Nephron progenitor cell (in vitro differentiated cells): Measurements from ENCODE around the gene ABTB2.
A peak's percentile ranks its signal among the peaks of the same experiment; 100 is the strongest.

ENCODE experiments used
- DNase-seq: peaks from one replicate; pipeline ENCODE4 v3.0.0; 2021
- H3K27ac Mint-ChIP-seq: 2 replicates; pipeline ENCODE4 v1.8.0; 2021; ENCODE audit warnings: mild to moderate bottlenecking, moderate library complexity, mixed read lengths
- H3K27me3 Mint-ChIP-seq: 2 replicates; pipeline ENCODE4 v1.8.0; 2021; ENCODE audit warnings: mild to moderate bottlenecking, low read depth, mixed read lengths; ENCODE audit not compliant: poor library complexity
- H3K36me3 Mint-ChIP-seq: 2 replicates; pipeline ENCODE4 v1.8.0; 2021; ENCODE audit warnings: low read depth, mixed read lengths
- H3K4me1 Mint-ChIP-seq: 2 replicates; pipeline ENCODE4 v1.8.0; 2021; ENCODE audit warnings: mixed read lengths
- H3K4me3 Mint-ChIP-seq: 2 replicates; pipeline ENCODE4 v1.8.0; 2021; ENCODE audit warnings: mild to moderate bottlenecking, moderate library complexity, mixed read lengths
- H3K9me3 Mint-ChIP-seq: 2 replicates; pipeline ENCODE4 v1.8.0; 2021; ENCODE audit warnings: mild to moderate bottlenecking, moderate library complexity, mixed read lengths
- TF ChIP-seq, protein P1 (sequence below): fragments of 200-600 bp; sonication (generic); IDR thresholded peaks from 2 replicates; pipeline ENCODE4 v1.5.0; 2021; ENCODE audit warnings: antibody characterized with exemption

ABTB2 gene

DNA sequence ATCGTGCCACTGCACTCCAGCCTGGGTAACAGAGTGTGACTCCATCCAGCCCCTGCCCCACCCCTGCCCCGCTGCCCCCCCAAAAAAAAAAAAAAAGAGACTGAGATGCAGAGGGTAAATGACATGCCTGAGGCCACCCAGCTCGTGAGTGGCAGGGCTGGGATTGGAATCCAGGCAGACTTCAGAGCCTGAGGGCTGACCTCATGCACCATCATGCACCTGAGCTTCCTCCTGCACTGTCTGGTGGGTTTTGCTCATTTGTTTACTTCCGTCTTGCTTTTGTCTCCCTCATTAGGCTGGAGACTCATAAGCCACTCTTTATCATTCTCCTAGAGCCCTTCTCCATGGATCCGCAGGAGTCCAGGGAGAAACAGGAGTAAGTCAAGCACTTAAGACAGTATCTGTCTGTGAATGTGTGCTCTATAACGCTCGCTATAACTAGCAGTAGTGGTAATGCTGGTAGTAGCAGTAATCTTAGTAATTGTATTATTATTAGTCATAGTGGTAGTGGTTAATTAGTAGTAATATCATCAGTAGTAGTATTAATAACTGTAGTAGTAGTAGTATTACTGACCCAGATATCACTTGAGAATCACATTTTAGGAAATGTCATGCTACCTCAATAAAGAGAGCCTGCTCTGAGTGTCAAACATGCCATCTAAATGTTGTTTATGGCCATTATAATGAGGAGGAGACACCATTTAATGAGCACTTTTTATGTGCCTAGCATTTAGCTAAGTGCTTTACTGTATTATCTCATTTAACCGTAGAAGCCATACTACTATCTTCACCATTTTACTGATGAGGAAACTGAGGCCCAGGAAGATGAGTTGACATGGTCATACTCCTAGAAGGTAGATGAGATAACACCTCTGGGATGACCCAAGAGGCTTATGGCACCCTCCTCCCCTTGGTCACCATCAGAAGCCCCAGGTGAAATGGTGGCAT, 167.3 kb downstream of the ABTB2 start:
- Mint-ChIP-seq H3K9me3 (no peaks in the 10 kb centered on the region), H3K36me3 (no peaks in the 10 kb centered on the region), H3K4me3 (no peak overlapping the region), H3K4me1 (peaks cover 72% of the 10 kb centered on the region), H3K27ac (no peak overlapping the region), H3K27me3 (peaks cover 57% of the 10 kb centered on the region)
- no peak for DNase-seq
- TF ChIP-seq, protein P1, sequence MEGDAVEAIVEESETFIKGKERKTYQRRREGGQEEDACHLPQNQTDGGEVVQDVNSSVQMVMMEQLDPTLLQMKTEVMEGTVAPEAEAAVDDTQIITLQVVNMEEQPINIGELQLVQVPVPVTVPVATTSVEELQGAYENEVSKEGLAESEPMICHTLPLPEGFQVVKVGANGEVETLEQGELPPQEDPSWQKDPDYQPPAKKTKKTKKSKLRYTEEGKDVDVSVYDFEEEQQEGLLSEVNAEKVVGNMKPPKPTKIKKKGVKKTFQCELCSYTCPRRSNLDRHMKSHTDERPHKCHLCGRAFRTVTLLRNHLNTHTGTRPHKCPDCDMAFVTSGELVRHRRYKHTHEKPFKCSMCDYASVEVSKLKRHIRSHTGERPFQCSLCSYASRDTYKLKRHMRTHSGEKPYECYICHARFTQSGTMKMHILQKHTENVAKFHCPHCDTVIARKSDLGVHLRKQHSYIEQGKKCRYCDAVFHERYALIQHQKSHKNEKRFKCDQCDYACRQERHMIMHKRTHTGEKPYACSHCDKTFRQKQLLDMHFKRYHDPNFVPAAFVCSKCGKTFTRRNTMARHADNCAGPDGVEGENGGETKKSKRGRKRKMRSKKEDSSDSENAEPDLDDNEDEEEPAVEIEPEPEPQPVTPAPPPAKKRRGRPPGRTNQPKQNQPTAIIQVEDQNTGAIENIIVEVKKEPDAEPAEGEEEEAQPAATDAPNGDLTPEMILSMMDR, result no peak

DNA sequence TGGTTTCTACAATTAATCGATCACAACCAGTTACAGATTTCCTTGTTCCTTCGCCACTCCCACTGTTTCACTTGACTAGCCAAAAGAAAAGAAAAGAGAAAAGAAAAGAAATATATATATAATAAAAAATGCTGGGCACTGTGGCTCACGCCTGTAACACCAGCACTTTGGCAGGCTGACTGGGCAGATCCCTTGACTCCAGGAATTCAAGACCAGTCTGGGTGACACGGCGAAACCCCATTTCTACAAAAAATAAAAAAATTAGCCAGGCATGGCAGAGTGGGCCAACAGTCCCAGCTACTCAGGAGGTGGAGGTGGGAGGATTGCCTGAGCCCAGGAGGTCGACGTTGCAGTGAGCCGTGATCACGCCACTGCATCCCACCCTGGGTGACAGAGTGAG, 168.6 kb downstream of the ABTB2 start:
- TF ChIP-seq, protein P1, result no peak
- Mint-ChIP-seq H3K9me3 (no peaks in the 10 kb centered on the region), H3K4me3 (peak overlapping the region; percentile 3), H3K27me3 (peaks cover 60% of the 10 kb centered on the region), H3K4me1 (peaks cover 71% of the 10 kb centered on the region), H3K27ac (no peak overlapping the region), H3K36me3 (no peaks in the 10 kb centered on the region)
- DNase-seq, result no peak

DNA sequence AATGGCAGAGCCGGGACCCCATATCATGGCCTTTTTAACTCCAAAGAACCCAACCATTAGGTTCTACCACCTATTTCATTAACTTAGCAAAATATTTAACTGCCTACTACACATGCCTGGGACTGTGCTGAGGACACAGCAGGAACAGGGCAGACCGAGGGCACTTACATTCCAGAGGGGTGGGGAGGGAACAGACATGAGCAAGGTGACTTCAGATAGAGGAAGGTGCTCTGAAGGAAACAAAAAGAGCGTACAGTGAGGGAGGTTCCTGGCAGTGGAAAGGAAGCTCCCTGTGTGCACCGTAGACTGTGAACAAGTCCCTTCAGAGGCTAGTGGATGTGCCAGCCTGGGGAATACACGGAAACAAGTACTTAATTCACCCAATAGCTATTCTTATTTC, 169.6 kb downstream of the ABTB2 start:
- DNase-seq, result no peak
- TF ChIP-seq, protein P1, result no peak
- no peak overlapping the region for H3K27ac Mint-ChIP-seq
- H3K27me3 Mint-ChIP-seq, result peaks cover 60% of the 10 kb centered on the region
- H3K36me3 Mint-ChIP-seq, result no peaks in the 10 kb centered on the region
- H3K4me3 Mint-ChIP-seq, result peak overlapping the region; percentile 35
- H3K9me3 Mint-ChIP-seq, result no peaks in the 10 kb centered on the region
- peaks cover 70% of the 10 kb centered on the region for H3K4me1 Mint-ChIP-seq

DNA sequence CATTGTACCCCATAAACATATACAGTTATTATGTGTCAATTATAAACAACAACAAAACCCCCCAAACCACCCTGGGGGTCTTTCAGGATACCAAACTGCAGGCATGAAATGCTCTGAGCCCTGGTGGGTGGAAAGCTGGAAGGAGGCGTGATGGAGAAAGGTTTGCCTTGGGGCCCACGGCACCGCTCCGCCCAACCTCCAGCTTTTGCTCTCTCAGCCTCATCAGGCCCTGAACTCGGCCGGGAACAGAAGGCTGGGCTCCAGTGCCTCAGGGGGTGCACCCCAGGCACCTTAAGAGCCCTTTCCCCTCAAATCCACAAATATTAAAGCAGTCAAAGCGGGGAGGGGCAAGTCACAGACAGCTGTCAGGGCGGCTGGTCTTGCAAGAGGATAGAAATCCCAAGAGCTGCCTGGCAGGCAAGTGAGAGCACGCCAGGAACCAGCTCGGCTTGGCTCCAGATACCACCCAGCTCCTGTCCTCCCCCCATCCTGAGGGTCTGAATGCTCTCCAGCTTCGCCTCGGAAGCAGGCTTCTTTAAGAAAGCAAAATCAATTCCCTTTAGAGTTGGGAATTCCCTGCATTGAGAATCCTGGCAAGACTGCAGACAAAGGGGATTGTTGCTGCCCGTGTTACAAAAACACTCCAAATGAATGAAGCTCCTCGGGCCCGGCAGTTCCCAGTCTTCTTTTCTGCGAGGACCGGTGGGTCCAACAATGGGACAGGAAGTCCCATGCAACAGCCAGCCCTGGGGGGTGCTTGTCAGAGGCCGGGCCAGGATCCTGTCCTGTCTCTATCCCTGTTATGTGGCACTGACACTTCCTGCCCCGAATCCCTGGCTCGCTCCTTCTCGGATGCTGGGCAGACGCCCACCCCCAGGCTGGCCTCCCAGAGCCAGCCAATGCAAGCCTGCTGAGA, 171.6 kb downstream of the ABTB2 start:
- DNase-seq, result no peak
- TF ChIP-seq, protein P1, result no peak
- H3K4me1 Mint-ChIP-seq, result peaks cover 57% of the 10 kb centered on the region
- H3K36me3 Mint-ChIP-seq, result no peaks in the 10 kb centered on the region
- H3K4me3 Mint-ChIP-seq, result no peak overlapping the region
- H3K27me3 Mint-ChIP-seq, result peaks cover 57% of the 10 kb centered on the region
- no peak overlapping the region for H3K27ac Mint-ChIP-seq
- H3K9me3 Mint-ChIP-seq, result no peaks in the 10 kb centered on the region

DNA sequence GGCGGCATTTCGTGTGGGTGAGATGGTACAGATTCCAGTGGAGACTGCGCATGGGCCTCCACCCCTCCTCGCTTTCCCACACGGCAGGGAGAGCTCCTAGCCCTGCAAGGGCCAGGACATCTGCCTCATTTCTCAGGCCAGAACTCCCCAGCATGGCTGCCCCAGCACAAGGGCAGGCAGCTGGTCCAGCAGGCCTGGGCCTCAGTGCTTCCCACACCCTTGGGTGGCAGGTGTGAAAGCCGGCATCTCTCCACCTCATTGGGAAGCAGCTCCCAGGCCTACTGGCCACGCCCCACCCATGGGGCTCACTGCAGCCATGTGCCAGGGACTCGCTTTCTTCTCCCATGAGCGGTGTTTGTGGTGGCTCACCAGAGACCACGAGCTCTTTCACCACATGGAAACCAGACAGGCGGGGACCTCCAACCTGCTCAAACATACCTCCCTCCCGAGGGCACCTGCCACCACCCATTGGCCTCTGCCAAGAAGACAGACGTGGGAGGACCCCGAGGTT, 173.2 kb downstream of the ABTB2 start:
- no peak for DNase-seq
- H3K36me3 Mint-ChIP-seq, result no peaks in the 10 kb centered on the region
- H3K27ac Mint-ChIP-seq, result no peak overlapping the region
- TF ChIP-seq, protein P1, result no peak
- H3K27me3 Mint-ChIP-seq, result peaks cover 57% of the 10 kb centered on the region
- no peaks in the 10 kb centered on the region for H3K9me3 Mint-ChIP-seq
- no peak overlapping the region for H3K4me3 Mint-ChIP-seq
- H3K4me1 Mint-ChIP-seq, result peaks cover 48% of the 10 kb centered on the region
